ENCODE measurements around the gene SCUBE3.

Gene SCUBE3

GRCh38 chr6:35240838-35241801 lies 27.4 kb downstream of the SCUBE3 start:
- no peak overlapping the region for H3K4me3 ChIP-seq (replicated peaks in 1 of 2; ENCODE audit: low read depth in 2 of 2, low read length in 2 of 2)

GRCh38 chr6:35242486-35242885 lies 28.7 kb downstream of the SCUBE3 start:
- DNase-seq (ENCODE audit: low read depth in 2 of 2), result no peak
- TF ChIP-seq CTCF (IDR thresholded peaks at IDR 0.05; ENCODE audit: low read depth, low read length), result no peak
- no peak overlapping the region for H3K4me3 ChIP-seq (replicated peaks in 1 of 2; ENCODE audit: low read depth in 2 of 2, low read length in 2 of 2)

More at GRCh38 chr6:35240838-35241801, 27.4 kb downstream of the SCUBE3 start:
- DNase-seq (ENCODE audit: low read depth in 2 of 2), result peak; percentile 62 to 65
- TF ChIP-seq CTCF (IDR thresholded peaks at IDR 0.05; ENCODE audit: low read depth, low read length), result peak; percentile 95

- H3K4me3 ChIP-seq (replicated peaks in 1 of 2; ENCODE audit: low read depth in 2 of 2, low read length in 2 of 2), result no peak overlapping the region
- TF ChIP-seq CTCF (IDR thresholded peaks at IDR 0.05; ENCODE audit: low read depth, low read length), result no peak
- no peak for DNase-seq (ENCODE audit: low read depth in 2 of 2)
Measured at GRCh38 chr6:35242906-35243305, 29.1 kb downstream of the SCUBE3 start.

- TF ChIP-seq CTCF (IDR thresholded peaks at IDR 0.05; ENCODE audit: low read depth, low read length), result no peak
- no peak overlapping the region for H3K4me3 ChIP-seq (replicated peaks in 1 of 2; ENCODE audit: low read depth in 2 of 2, low read length in 2 of 2)
- DNase-seq (ENCODE audit: low read depth in 2 of 2), result no peak
Measured at GRCh38 chr6:35243386-35243958, 29.7 kb downstream of the SCUBE3 start.

GRCh38 chr6:35244551-35244950 lies 30.8 kb downstream of the SCUBE3 start:
- no peak overlapping the region for H3K4me3 ChIP-seq (replicated peaks in 1 of 2; ENCODE audit: low read depth in 2 of 2, low read length in 2 of 2)
- no peak for DNase-seq (ENCODE audit: low read depth in 2 of 2)
- TF ChIP-seq CTCF (IDR thresholded peaks at IDR 0.05; ENCODE audit: low read depth, low read length), result no peak

- DNase-seq (ENCODE audit: low read depth in 2 of 2), result no peak
- TF ChIP-seq CTCF (IDR thresholded peaks at IDR 0.05; ENCODE audit: low read depth, low read length), result no peak
- H3K4me3 ChIP-seq (replicated peaks in 1 of 2; ENCODE audit: low read depth in 2 of 2, low read length in 2 of 2), result no peak overlapping the region
Measured at GRCh38 chr6:35247642-35248231, 34.0 kb downstream of the SCUBE3 start.
